ENCODE results near the gene KRTAP10-12. TPM values are rescaled to one million over a fixed set of nuclear protein-coding genes. Genes with fewer than 3 reads are reported as not detected.
"Not testable (repeated sequence)": the region's sequence is repeated elsewhere in the genome, so short reads cannot be mapped to it uniquely, and the experiment has no call there.

Gene KRTAP10-12
- not detected in 2 replicates for total RNA-seq
- not detected for polyA plus RNA-seq (2012)

- DNase-seq (ENCODE audit: low read depth) = not testable (repeated sequence)
Measured at GRCh38 chr21:44697172-44697810, at the start of gene KRTAP10-12. Gene KRTAP10-12, plus strand, starts transcription at chr21:44697172. Its CDS starts 30 bp downstream, at chr21:44697202.

GRCh38 chr21:44647222-44647552 is 49.8 kb upstream of the KRTAP10-12 start:
- DNase-seq (ENCODE audit: low read depth) = peak; percentile 22

- peak; percentile 28 for DNase-seq (ENCODE audit: low read depth)
Measured at GRCh38 chr21:44648557-44649311, 48.2 kb upstream of the KRTAP10-12 start.

- no peak for DNase-seq (ENCODE audit: low read depth)
Measured at GRCh38 chr21:44649521-44650100, 47.4 kb upstream of the KRTAP10-12 start.

- no peak for DNase-seq (ENCODE audit: low read depth)
Measured at GRCh38 chr21:44650265-44650972, 46.6 kb upstream of the KRTAP10-12 start.

- no peak for DNase-seq (ENCODE audit: low read depth)
Measured at GRCh38 chr21:44650973-44651675, 45.8 kb upstream of the KRTAP10-12 start.

GRCh38 chr21:44653123-44653522 is 43.8 kb upstream of the KRTAP10-12 start:
- no peak for DNase-seq (ENCODE audit: low read depth)

- no peak for DNase-seq (ENCODE audit: low read depth)
Measured at GRCh38 chr21:44653656-44654575, 43.1 kb upstream of the KRTAP10-12 start.

GRCh38 chr21:44654576-44655175 is 42.3 kb upstream of the KRTAP10-12 start, which contains the start of gene KRTAP12-4:
Gene KRTAP12-4, minus strand, starts transcription at chr21:44654659. Its CDS starts 45 bp downstream, at chr21:44654614.
- DNase-seq (ENCODE audit: low read depth) = no peak

GRCh38 chr21:44656868-44657267 is 40.1 kb upstream of the KRTAP10-12 start:
- DNase-seq (ENCODE audit: low read depth) = no peak

- no peak for DNase-seq (ENCODE audit: low read depth)
Measured at GRCh38 chr21:44657635-44658540, 39.1 kb upstream of the KRTAP10-12 start, which contains the start of gene KRTAP12-3. Gene KRTAP12-3, plus strand, starts transcription at chr21:44657932. Its CDS starts 48 bp downstream, at chr21:44657980.

- no peak for DNase-seq (ENCODE audit: low read depth)
Measured at GRCh38 chr21:44658541-44658910, 38.4 kb upstream of the KRTAP10-12 start.

- no peak for DNase-seq (ENCODE audit: low read depth)
Measured at GRCh38 chr21:44658913-44659595, 37.9 kb upstream of the KRTAP10-12 start.

- DNase-seq (ENCODE audit: low read depth) = not testable (repeated sequence)
Measured at GRCh38 chr21:44661567-44661966, 35.4 kb upstream of the KRTAP10-12 start.

- DNase-seq (ENCODE audit: low read depth) = no peak
Measured at GRCh38 chr21:44664691-44665090, 32.3 kb upstream of the KRTAP10-12 start.

- peak; percentile 72 for DNase-seq (ENCODE audit: low read depth)
Measured at GRCh38 chr21:44666401-44667320, 30.3 kb upstream of the KRTAP10-12 start, which contains the start of gene KRTAP12-2. Gene KRTAP12-2, minus strand, starts transcription at chr21:44666927. Its CDS starts 41 bp downstream, at chr21:44666886.
